Neural crest cell (in vitro differentiated cells): ENCODE data around the gene UGT1A8. TPM values are rescaled to one million over a fixed set of nuclear protein-coding genes. Genes with fewer than 3 reads are reported as not detected.
"Not testable (repeated sequence)": the region's sequence is repeated elsewhere in the genome, so short reads cannot be mapped to it uniquely, and the experiment has no call there.

Source experiments
- DNase-seq: peaks from one replicate; pipeline ENCODE4 v3.0.0; 2021; ENCODE audit warnings: low read depth, mixed read lengths, low spot score
- H3K27ac Mint-ChIP-seq: one replicate; pipeline ENCODE4 v1.8.0; 2021; ENCODE audit warnings: mild to moderate bottlenecking, mixed read lengths; ENCODE audit not compliant: unreplicated experiment
- H3K27me3 Mint-ChIP-seq: 2 replicates; pipeline ENCODE4 v1.8.0; 2021; ENCODE audit warnings: low read depth, mild to moderate bottlenecking, mixed read lengths
- H3K36me3 Mint-ChIP-seq: 2 replicates; pipeline ENCODE4 v1.8.0; 2021; ENCODE audit warnings: low read depth, mild to moderate bottlenecking, mixed read lengths
- H3K4me1 Mint-ChIP-seq: 2 replicates; pipeline ENCODE4 v1.8.0; 2021; ENCODE audit warnings: mixed read lengths
- H3K4me3 Mint-ChIP-seq: one replicate; pipeline ENCODE4 v1.8.0; 2021; ENCODE audit warnings: mild to moderate bottlenecking, mixed read lengths
- H3K9me3 Mint-ChIP-seq: 2 replicates; pipeline ENCODE4 v1.8.0; 2021; ENCODE audit warnings: mixed read lengths
- total RNA-seq: library from RNA; stranded (reverse); gene quantifications from 2 replicates; pipeline ENCODE4 v1.2.1, GENCODE V29; 2021
- TF ChIP-seq, protein P1 (sequence below): fragments of 200-600 bp; sonication (generic); conservative IDR thresholded peaks from 2 replicates; pipeline ENCODE4 v1.5.0; 2021; ENCODE audit warnings: antibody characterized with exemption, mild to moderate bottlenecking

Gene UGT1A8
- total RNA-seq, 1 donor from 2014 or later = not detected

DNA sequence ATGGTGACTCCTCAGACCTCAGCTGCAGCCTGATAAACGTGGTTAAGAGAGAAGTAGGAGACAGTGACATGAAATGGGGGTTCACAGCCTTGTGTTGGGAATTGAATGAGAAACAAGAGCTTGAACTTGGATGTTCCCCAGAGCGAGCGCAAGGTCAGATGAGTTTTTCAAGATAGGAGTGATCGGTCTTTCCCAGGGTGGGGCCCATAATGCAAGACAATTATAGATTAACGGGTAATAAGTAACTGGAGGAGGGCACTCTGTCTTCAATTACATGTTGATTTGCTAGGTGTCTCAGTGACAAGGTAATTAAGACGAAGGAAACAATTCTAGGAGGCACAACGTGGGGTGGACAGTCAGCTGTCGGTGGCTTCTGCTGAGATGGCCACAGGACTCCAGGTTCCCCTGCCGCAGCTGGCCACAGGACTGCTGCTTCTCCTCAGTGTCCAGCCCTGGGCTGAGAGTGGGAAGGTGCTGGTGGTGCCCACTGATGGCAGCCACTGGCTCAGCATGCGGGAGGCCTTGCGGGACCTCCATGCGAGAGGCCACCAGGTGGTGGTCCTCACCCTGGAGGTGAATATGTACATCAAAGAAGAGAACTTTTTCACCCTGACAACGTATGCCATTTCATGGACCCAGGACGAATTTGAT lies 95.3 kb downstream of the UGT1A8 start, which contains the start of gene UGT1A5:
Gene UGT1A5 (plus strand): TSS at position 297 of the 651 bp plus-strand sequence. CDS start 85 bp downstream, at position 382.
- H3K4me1 Mint-ChIP-seq = no peaks in the 10 kb centered on the region
- TF ChIP-seq, protein P1, sequence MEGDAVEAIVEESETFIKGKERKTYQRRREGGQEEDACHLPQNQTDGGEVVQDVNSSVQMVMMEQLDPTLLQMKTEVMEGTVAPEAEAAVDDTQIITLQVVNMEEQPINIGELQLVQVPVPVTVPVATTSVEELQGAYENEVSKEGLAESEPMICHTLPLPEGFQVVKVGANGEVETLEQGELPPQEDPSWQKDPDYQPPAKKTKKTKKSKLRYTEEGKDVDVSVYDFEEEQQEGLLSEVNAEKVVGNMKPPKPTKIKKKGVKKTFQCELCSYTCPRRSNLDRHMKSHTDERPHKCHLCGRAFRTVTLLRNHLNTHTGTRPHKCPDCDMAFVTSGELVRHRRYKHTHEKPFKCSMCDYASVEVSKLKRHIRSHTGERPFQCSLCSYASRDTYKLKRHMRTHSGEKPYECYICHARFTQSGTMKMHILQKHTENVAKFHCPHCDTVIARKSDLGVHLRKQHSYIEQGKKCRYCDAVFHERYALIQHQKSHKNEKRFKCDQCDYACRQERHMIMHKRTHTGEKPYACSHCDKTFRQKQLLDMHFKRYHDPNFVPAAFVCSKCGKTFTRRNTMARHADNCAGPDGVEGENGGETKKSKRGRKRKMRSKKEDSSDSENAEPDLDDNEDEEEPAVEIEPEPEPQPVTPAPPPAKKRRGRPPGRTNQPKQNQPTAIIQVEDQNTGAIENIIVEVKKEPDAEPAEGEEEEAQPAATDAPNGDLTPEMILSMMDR = no peak
- H3K9me3 Mint-ChIP-seq = no peaks in the 10 kb centered on the region
- H3K27ac Mint-ChIP-seq = no peak within 1 kb of the TSS
- H3K4me3 Mint-ChIP-seq = no peak within 1 kb of the TSS
- DNase-seq = no peak
- no peaks in the 10 kb centered on the region for H3K36me3 Mint-ChIP-seq
- peaks cover 10% of the 10 kb centered on the region for H3K27me3 Mint-ChIP-seq

DNA sequence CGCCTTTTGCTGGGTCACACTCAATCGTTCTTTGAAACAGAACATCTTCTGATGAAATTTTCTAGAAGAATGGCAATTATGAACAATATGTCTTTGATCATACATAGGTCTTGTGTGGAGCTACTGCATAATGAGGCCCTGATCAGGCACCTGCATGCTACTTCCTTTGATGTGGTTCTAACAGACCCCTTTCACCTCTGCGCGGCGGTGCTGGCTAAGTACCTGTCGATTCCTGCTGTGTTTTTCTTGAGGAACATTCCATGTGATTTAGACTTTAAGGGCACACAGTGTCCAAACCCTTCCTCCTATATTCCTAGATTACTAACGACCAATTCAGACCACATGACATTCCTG lies 95.8 kb downstream of the UGT1A8 start:
- H3K27me3 Mint-ChIP-seq = peaks cover 10% of the 10 kb centered on the region
- no peak for DNase-seq
- no peaks in the 10 kb centered on the region for H3K4me1 Mint-ChIP-seq
- no peaks in the 10 kb centered on the region for H3K36me3 Mint-ChIP-seq
- H3K4me3 Mint-ChIP-seq = no peak overlapping the region
- TF ChIP-seq, protein P1 = no peak
- no peaks in the 10 kb centered on the region for H3K9me3 Mint-ChIP-seq
- no peak overlapping the region for H3K27ac Mint-ChIP-seq

GRCh38 chr2:233714121-233714520 lies 96.7 kb downstream of the UGT1A8 start:
- TF ChIP-seq, protein P1 = no peak
- H3K27me3 Mint-ChIP-seq = peaks cover 10% of the 10 kb centered on the region
- no peaks in the 10 kb centered on the region for H3K9me3 Mint-ChIP-seq
- no peak for DNase-seq
- H3K36me3 Mint-ChIP-seq = no peaks in the 10 kb centered on the region
- no peak overlapping the region for H3K27ac Mint-ChIP-seq
- no peak overlapping the region for H3K4me3 Mint-ChIP-seq
- no peaks in the 10 kb centered on the region for H3K4me1 Mint-ChIP-seq

- Mint-ChIP-seq H3K9me3 (peaks cover 6% of the 10 kb centered on the region), H3K27ac (no peak within 1 kb of the TSS), H3K4me1 (no peaks in the 10 kb centered on the region), H3K4me3 (no peak within 1 kb of the TSS), H3K27me3 (peaks cover 7% of the 10 kb centered on the region), H3K36me3 (peaks cover 4% of the 10 kb centered on the region)
- no peak for DNase-seq
- TF ChIP-seq, protein P1 = no peak
Observed at GRCh38 chr2:233718552-233718951, 101.1 kb downstream of the UGT1A8 start, which contains the start of gene UGT1A4. TSS of gene UGT1A4 (plus strand) at chr2:233718736. CDS start at chr2:233718821, 85 bp downstream.

- H3K27ac Mint-ChIP-seq = no peak within 1 kb of the TSS
- no peak for DNase-seq
- H3K27me3 Mint-ChIP-seq = peaks cover 3% of the 10 kb centered on the region
- no peaks in the 10 kb centered on the region for H3K4me1 Mint-ChIP-seq
- TF ChIP-seq, protein P1 = no peak
- no peak within 1 kb of the TSS for H3K4me3 Mint-ChIP-seq
- peaks cover 16% of the 10 kb centered on the region for H3K9me3 Mint-ChIP-seq
- peaks cover 3% of the 10 kb centered on the region for H3K36me3 Mint-ChIP-seq
Observed at GRCh38 chr2:233728723-233729301, 111.4 kb downstream of the UGT1A8 start, which contains the start of gene UGT1A3. TSS of gene UGT1A3 (plus strand) at chr2:233729042. CDS start at chr2:233729127, 85 bp downstream.

DNA sequence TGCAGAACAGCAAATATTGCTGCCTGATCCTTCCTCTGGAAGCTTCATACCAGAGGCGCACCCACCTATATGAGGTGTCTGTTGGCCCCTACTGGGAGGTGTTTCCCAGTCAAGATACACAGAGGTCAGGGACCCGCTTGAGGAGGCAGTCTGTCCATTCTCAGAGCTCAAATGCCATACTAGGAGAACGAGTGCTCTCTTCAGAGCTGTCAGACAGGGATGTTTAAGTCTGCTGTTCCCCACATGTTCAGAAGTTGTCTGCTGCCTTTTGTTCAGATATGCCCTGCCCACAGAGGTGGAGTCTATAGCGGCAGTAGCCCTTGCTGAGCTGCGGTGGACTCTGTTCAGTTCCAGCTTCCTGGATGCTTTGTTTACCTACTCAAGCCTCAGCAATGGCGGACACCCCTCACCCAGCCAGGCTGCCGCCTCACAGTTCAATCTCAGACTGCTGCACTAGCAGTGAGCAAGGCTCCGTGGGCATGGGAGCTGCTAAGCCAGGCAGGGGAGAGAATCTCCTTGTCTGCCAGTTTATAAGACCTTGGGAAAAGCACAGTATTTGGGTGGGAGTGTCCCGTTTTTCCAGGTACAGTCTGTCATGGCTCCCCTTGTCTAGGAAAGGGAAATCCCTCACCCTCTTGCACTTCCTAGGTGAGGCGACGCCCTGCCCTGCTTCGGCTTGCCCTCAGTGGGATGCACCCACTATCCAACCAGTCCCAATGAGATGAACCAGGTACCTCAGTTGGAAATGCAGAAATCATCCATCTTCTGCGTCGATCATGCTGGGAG lies 119.6 kb downstream of the UGT1A8 start:
- not testable (repeated sequence) for DNase-seq, H3K4me3 Mint-ChIP-seq, H3K36me3 Mint-ChIP-seq, H3K27ac Mint-ChIP-seq, H3K27me3 Mint-ChIP-seq, H3K4me1 Mint-ChIP-seq
- peaks cover 11% of the 10 kb centered on the region for H3K9me3 Mint-ChIP-seq
